Neural cell (in vitro differentiated cells): ENCODE results near the gene HTR1E. TPM values are rescaled to one million over a fixed set of nuclear protein-coding genes. Genes with fewer than 3 reads are reported as not detected.

Source experiments
- H2AFZ ChIP-seq: fragments of 200-600, 300-800 bp; sonication (generic), shearing (Covaris generic); 2 replicates; pipeline ENCODE4 v1.6.0; 2014; ENCODE audit warnings: low read depth, mild to moderate bottlenecking, antibody characterized with exemption, low read length, moderate library complexity
- H3F3A ChIP-seq: fragments of 200-600 bp; shearing (Covaris generic); 2 replicates; pipeline ENCODE4 v1.6.1; 2016; ENCODE audit warnings: mild to moderate bottlenecking, moderate library complexity, mixed read lengths, antibody characterized with exemption, low read length; ENCODE audit not compliant: insufficient read depth, poor library complexity, severe bottlenecking
- H3K27ac ChIP-seq: fragments of 200-600, 300-800 bp; sonication (generic), shearing (Covaris generic); 2 replicates; pipeline ENCODE4 v1.5.1; 2014; ENCODE audit warnings: mild to moderate bottlenecking, low read length, moderate library complexity
- H3K27me3 ChIP-seq: fragments of 300-800, 200-600 bp; sonication (generic), shearing (Covaris generic); 2 replicates; pipeline ENCODE4 v1.6.0; 2014; ENCODE audit warnings: mild to moderate bottlenecking, low read depth, low read length, moderate library complexity; ENCODE audit not compliant: insufficient read depth
- H3K36me3 ChIP-seq: fragments of 300-800, 200-600 bp; sonication (generic), shearing (Covaris generic); 2 replicates; pipeline ENCODE4 v1.5.1; 2014; ENCODE audit warnings: mild to moderate bottlenecking, antibody characterized with exemption, low read length, moderate library complexity; ENCODE audit not compliant: insufficient read depth
- H3K4me2 ChIP-seq: fragments of 300-800, 200-600 bp; sonication (generic), shearing (Covaris generic); 2 replicates; pipeline ENCODE4 v1.6.0; 2014; ENCODE audit warnings: mild to moderate bottlenecking, low read length
- H3K4me3 ChIP-seq: fragments of 300-800, 200-600 bp; sonication (generic), shearing (Covaris generic); 2 replicates; pipeline ENCODE4 v1.5.1; 2014; ENCODE audit warnings: mild to moderate bottlenecking, low read length, moderate library complexity
- H3K79me2 ChIP-seq: fragments of 200-600 bp; shearing (Covaris generic); replicated peaks from 2 replicates; pipeline ENCODE4 v1.6.0; 2014; ENCODE audit warnings: mild to moderate bottlenecking, low read length, moderate library complexity; ENCODE audit not compliant: insufficient read depth
- H3K9ac ChIP-seq: fragments of 300-800, 200-600 bp; sonication (generic), shearing (Covaris generic); 2 replicates; pipeline ENCODE4 v1.6.1; 2016; ENCODE audit warnings: mild to moderate bottlenecking, low read length, mixed read lengths
- H3K9me2 ChIP-seq: fragments of 200-600 bp; shearing (Covaris generic); 2 replicates; pipeline ENCODE4 v1.6.1; 2016; ENCODE audit warnings: mild to moderate bottlenecking, low read length, mixed read lengths; ENCODE audit not compliant: insufficient read depth
- H3K9me3 ChIP-seq: fragments of 200-600, 300-800 bp; sonication (generic), shearing (Covaris generic); 2 replicates; pipeline ENCODE4 v1.6.1; 2016; ENCODE audit warnings: mild to moderate bottlenecking, mixed run types, low read length, moderate library complexity, mixed read lengths
- H4K20me1 ChIP-seq: fragments of 200-600 bp; shearing (Covaris generic); 2 replicates; pipeline ENCODE4 v1.6.1; 2016; ENCODE audit warnings: mild to moderate bottlenecking, mixed run types; ENCODE audit not compliant: insufficient read depth
- CTCF ChIP-seq: fragments of 450-650 bp; IDR thresholded peaks from 2 replicates; pipeline ENCODE4 v1.5.1; 2014; ENCODE audit warnings: antibody characterized with exemption, mild to moderate bottlenecking, moderate library complexity; ENCODE audit not compliant: poor library complexity, severe bottlenecking
- EP300 ChIP-seq: fragments of 450-650 bp; conservative IDR thresholded peaks from 2 replicates; pipeline ENCODE4 v1.6.1; 2014; ENCODE audit warnings: antibody characterized with exemption, mild to moderate bottlenecking, moderate library complexity; ENCODE audit not compliant: poor library complexity, severe bottlenecking
- EZH2 ChIP-seq: fragments of 200-600, 300-800 bp; shearing (Covaris generic), sonication (generic); IDR thresholded peaks from 2 replicates; pipeline ENCODE4 v1.6.1; 2014; ENCODE audit warnings: antibody characterized with exemption, low read length, borderline replicate concordance, mild to moderate bottlenecking; ENCODE audit not compliant: insufficient read depth, poor library complexity, severe bottlenecking
- MXI1 ChIP-seq: fragments of 450-650 bp; conservative IDR thresholded peaks from 2 replicates; pipeline ENCODE4 v1.6.1; 2014; ENCODE audit warnings: antibody characterized with exemption, mild to moderate bottlenecking; ENCODE audit not compliant: poor library complexity, severe bottlenecking
- POLR2AphosphoS5 ChIP-seq: IDR thresholded peaks from 2 replicates; pipeline ENCODE4 v1.6.1; 2012
- RAD21 ChIP-seq: fragments of 450-650 bp; conservative IDR thresholded peaks from 2 replicates; pipeline ENCODE4 v1.6.1; 2014; ENCODE audit warnings: antibody characterized with exemption, mild to moderate bottlenecking, moderate library complexity
- SMC3 ChIP-seq: fragments of 450-650 bp; conservative IDR thresholded peaks from 2 replicates; pipeline ENCODE4 v1.6.1; 2014; ENCODE audit warnings: antibody characterized with exemption, mild to moderate bottlenecking, moderate library complexity; ENCODE audit not compliant: poor library complexity
- TAF1 ChIP-seq: IDR thresholded peaks from 2 replicates; pipeline ENCODE4 v1.6.1; 2012; ENCODE audit warnings: low read depth
- polyA plus RNA-seq: library from polyadenylated mRNA; depleted of rRNA; stranded (reverse); fragments of >200 nt; gene quantifications from 2 replicates; pipeline ENCODE4 v1.2.3, GENCODE V29; 2014
- TF ChIP-seq, protein P1 (sequence below): IDR thresholded peaks from 2 replicates; pipeline ENCODE4 v1.6.1; 2012; ENCODE audit warnings: borderline replicate concordance

HTR1E gene
- polyA plus RNA-seq, 1 donor from 2014 or later, result 0.25 TPM

DNA sequence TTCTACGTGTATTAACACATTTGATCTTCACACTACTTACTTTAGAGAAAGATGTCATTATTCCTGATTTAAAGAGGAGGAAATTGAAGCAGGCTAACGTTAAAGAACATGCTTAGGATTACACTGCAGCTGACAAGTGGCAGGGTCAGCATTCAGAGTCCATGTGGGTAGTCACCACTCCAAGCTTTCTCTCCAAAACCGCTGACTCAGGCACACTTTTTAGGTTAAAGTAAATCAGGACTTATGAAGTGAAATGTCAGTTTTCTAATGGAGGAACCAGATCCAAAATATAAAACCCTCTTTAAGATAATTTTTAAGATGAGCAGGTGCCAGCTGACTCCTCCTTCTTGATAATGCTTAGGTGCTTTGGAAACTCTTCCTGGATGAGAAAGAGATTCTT lies 75.4 kb downstream of the HTR1E start:
- TF ChIP-seq POLR2AphosphoS5, result no peak
- no peak for TF ChIP-seq EZH2
- TF ChIP-seq, protein P1, sequence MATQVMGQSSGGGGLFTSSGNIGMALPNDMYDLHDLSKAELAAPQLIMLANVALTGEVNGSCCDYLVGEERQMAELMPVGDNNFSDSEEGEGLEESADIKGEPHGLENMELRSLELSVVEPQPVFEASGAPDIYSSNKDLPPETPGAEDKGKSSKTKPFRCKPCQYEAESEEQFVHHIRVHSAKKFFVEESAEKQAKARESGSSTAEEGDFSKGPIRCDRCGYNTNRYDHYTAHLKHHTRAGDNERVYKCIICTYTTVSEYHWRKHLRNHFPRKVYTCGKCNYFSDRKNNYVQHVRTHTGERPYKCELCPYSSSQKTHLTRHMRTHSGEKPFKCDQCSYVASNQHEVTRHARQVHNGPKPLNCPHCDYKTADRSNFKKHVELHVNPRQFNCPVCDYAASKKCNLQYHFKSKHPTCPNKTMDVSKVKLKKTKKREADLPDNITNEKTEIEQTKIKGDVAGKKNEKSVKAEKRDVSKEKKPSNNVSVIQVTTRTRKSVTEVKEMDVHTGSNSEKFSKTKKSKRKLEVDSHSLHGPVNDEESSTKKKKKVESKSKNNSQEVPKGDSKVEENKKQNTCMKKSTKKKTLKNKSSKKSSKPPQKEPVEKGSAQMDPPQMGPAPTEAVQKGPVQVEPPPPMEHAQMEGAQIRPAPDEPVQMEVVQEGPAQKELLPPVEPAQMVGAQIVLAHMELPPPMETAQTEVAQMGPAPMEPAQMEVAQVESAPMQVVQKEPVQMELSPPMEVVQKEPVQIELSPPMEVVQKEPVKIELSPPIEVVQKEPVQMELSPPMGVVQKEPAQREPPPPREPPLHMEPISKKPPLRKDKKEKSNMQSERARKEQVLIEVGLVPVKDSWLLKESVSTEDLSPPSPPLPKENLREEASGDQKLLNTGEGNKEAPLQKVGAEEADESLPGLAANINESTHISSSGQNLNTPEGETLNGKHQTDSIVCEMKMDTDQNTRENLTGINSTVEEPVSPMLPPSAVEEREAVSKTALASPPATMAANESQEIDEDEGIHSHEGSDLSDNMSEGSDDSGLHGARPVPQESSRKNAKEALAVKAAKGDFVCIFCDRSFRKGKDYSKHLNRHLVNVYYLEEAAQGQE, result no peak
- no peak for TF ChIP-seq CTCF
- TF ChIP-seq SMC3, result no peak
- no peak for TF ChIP-seq TAF1
- no peak for TF ChIP-seq MXI1
- TF ChIP-seq RAD21, result no peak
- no peak for TF ChIP-seq EP300
- no peaks in the 10 kb centered on the region for H3F3A ChIP-seq
- H3K9me3 ChIP-seq, result no peaks in the 10 kb centered on the region
- H3K79me2 ChIP-seq, result no peaks in the 10 kb centered on the region
- no peak overlapping the region for H2AFZ ChIP-seq
- H3K27ac ChIP-seq, result no peak overlapping the region
- H3K4me2 ChIP-seq, result no peak overlapping the region
- no peaks in the 10 kb centered on the region for H3K9me2 ChIP-seq
- H3K27me3 ChIP-seq, result no peaks in the 10 kb centered on the region
- no peaks in the 10 kb centered on the region for H4K20me1 ChIP-seq
- H3K4me3 ChIP-seq, result no peak overlapping the region
- H3K36me3 ChIP-seq, result no peaks in the 10 kb centered on the region
- H3K9ac ChIP-seq, result no peak overlapping the region

GRCh38 chr6:87016772-87017171 lies 79.4 kb downstream of the HTR1E start:
- H3F3A ChIP-seq, result no peaks in the 10 kb centered on the region
- H3K4me3 ChIP-seq, result no peak overlapping the region
- no peaks in the 10 kb centered on the region for H3K9me2 ChIP-seq
- no peak for TF ChIP-seq RAD21
- TF ChIP-seq SMC3, result no peak
- no peaks in the 10 kb centered on the region for H3K79me2 ChIP-seq
- H3K4me2 ChIP-seq, result no peak overlapping the region
- no peak overlapping the region for H2AFZ ChIP-seq
- no peaks in the 10 kb centered on the region for H3K27me3 ChIP-seq
- H3K27ac ChIP-seq, result no peak overlapping the region
- H3K9me3 ChIP-seq, result no peaks in the 10 kb centered on the region
- H3K36me3 ChIP-seq, result no peaks in the 10 kb centered on the region
- H4K20me1 ChIP-seq, result no peaks in the 10 kb centered on the region
- no peak overlapping the region for H3K9ac ChIP-seq

- H2AFZ ChIP-seq, result no peak overlapping the region
- no peak overlapping the region for H3K4me3 ChIP-seq
- no peaks in the 10 kb centered on the region for H3K79me2 ChIP-seq
- no peaks in the 10 kb centered on the region for H3K36me3 ChIP-seq
- TF ChIP-seq MXI1 (no peak), RAD21 (no peak), TAF1 (no peak)
- H3K9me3 ChIP-seq, result no peaks in the 10 kb centered on the region
- no peak overlapping the region for H3K9ac ChIP-seq
- no peaks in the 10 kb centered on the region for H3K27me3 ChIP-seq
- no peaks in the 10 kb centered on the region for H4K20me1 ChIP-seq
- no peak overlapping the region for H3K4me2 ChIP-seq
- H3F3A ChIP-seq, result no peaks in the 10 kb centered on the region
- no peaks in the 10 kb centered on the region for H3K9me2 ChIP-seq
- no peak overlapping the region for H3K27ac ChIP-seq
Measured at GRCh38 chr6:87027021-87027420, 89.7 kb downstream of the HTR1E start.
